NT2/D1 (cell line): ENCODE results near the gene CPXM2.

ENCODE experiments used
- DNase-seq: peaks from one replicate; pipeline ENCODE4 v3.0.0-alpha.2; 2011; ENCODE audit warnings: low read depth, low spot score
- H3K27me3 ChIP-seq: 2 replicates; pipeline ENCODE4 v1.6.0; 2011; ENCODE audit warnings: mild to moderate bottlenecking; ENCODE audit not compliant: insufficient read length, insufficient read depth
- H3K36me3 ChIP-seq: 2 replicates; pipeline ENCODE4 v1.6.1; 2011; ENCODE audit warnings: mild to moderate bottlenecking, low read length, mixed read lengths; ENCODE audit not compliant: insufficient read depth, insufficient read length
- H3K4me1 ChIP-seq: 2 replicates; pipeline ENCODE4 v1.5.1; 2011; ENCODE audit not compliant: insufficient read depth, insufficient read length
- H3K4me3 ChIP-seq: 2 replicates; pipeline ENCODE4 v1.5.1; 2011; ENCODE audit warnings: low read depth; ENCODE audit not compliant: insufficient read length
- H3K9ac ChIP-seq: 2 replicates; pipeline ENCODE4 v1.6.0; 2011; ENCODE audit warnings: low read depth; ENCODE audit not compliant: insufficient read length
- H3K9me3 ChIP-seq: 2 replicates; pipeline ENCODE4 v1.5.1; 2011; ENCODE audit warnings: mild to moderate bottlenecking, low read length; ENCODE audit not compliant: insufficient read depth
- SUZ12 ChIP-seq: IDR thresholded peaks from 2 replicates; pipeline ENCODE4 v1.6.1; 2011; ENCODE audit not compliant: insufficient read length, insufficient read depth; ENCODE audit errors: extremely low read depth
- YY1 ChIP-seq: IDR thresholded peaks from 2 replicates; pipeline ENCODE4 v1.6.1; 2011; ENCODE audit not compliant: insufficient read length, insufficient read depth
- ZNF274 ChIP-seq: IDR thresholded peaks from 2 replicates; pipeline ENCODE4 v1.6.1; 2011; ENCODE audit warnings: mild to moderate bottlenecking, low read depth, low read length

The CPXM2 gene

GRCh38 chr10:123746942-123747341 lies 144.7 kb downstream of the CPXM2 start:
- H3K36me3 ChIP-seq, result peaks cover 4% of the 10 kb centered on the region
- H3K4me3 ChIP-seq, result no peak overlapping the region
- DNase-seq, result no peak
- H3K9me3 ChIP-seq, result peaks cover 20% of the 10 kb centered on the region
- H3K27me3 ChIP-seq, result no peaks in the 10 kb centered on the region
- TF ChIP-seq YY1 (no peak), SUZ12 (no peak), ZNF274 (no peak)
- peaks cover 9% of the 10 kb centered on the region for H3K4me1 ChIP-seq
- no peak overlapping the region for H3K9ac ChIP-seq

- Histone ChIP-seq H3K9ac (peak overlapping the region; percentile 5), H3K27me3 (no peaks in the 10 kb centered on the region), H3K4me1 (peaks cover 9% of the 10 kb centered on the region), H3K36me3 (peaks cover 4% of the 10 kb centered on the region), H3K4me3 (no peak overlapping the region), H3K9me3 (peaks cover 16% of the 10 kb centered on the region)
- TF ChIP-seq SUZ12 (no peak), YY1 (no peak), ZNF274 (no peak)
- DNase-seq, result no peak
Observed at GRCh38 chr10:123746520-123746919, 145.1 kb downstream of the CPXM2 start.

GRCh38 chr10:123746061-123746460 lies 145.5 kb downstream of the CPXM2 start:
- DNase-seq, result no peak
- Histone ChIP-seq H3K36me3 (peaks cover 4% of the 10 kb centered on the region), H3K4me1 (peaks cover 9% of the 10 kb centered on the region), H3K9me3 (peaks cover 11% of the 10 kb centered on the region), H3K9ac (peak overlapping the region; percentile 5), H3K27me3 (no peaks in the 10 kb centered on the region), H3K4me3 (no peak overlapping the region)
- TF ChIP-seq ZNF274 (no peak), SUZ12 (no peak)

- no peaks in the 10 kb centered on the region for H3K36me3 ChIP-seq
Observed at GRCh38 chr10:123744224-123744536, 147.4 kb downstream of the CPXM2 start.

DNA sequence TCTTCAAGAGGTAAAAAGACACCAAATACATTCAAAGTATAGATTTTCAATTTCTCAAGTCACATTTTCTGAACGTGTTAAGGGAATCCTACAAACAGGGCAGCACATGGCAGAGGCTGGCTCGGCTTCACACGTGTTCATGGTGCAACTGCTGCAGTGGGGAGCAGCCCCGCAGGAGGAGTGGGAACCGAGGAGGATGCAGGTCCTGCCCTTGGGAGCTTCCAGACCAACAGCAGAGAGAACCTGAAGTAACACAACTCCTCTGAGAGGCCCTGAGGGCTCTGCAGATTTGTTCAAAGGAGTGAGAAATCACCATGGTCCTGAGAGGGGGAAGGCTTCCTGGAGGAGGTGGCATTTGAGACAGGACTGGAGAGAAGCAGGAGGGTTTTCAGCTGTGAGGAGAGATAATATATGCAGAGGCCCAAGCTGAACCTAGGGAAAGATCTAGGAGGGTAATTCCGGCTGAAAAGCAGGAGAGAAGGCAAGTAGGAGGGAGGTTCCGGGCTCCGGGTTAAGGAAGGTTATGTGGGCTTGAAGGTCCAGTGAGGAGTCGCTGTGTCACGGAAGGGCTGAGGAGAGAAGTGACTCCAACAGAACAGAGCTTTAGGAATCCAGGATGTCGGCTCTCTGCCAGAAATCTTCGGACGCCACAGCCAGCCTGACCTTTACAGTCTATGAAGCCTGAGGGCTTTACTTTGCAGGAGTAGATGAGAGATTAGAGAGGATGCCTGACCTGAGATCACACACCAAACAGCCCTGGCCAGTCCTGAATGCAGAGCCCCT lies 148.0 kb downstream of the CPXM2 start:
- TF ChIP-seq ZNF274, result no peak
- no peak for TF ChIP-seq SUZ12
- TF ChIP-seq YY1, result no peak
- H3K4me3 ChIP-seq, result no peak overlapping the region
- peak overlapping the region; percentile 34 for H3K9ac ChIP-seq
- DNase-seq, result no peak
- H3K27me3 ChIP-seq, result no peaks in the 10 kb centered on the region
- H3K36me3 ChIP-seq, result no peaks in the 10 kb centered on the region
- no peaks in the 10 kb centered on the region for H3K9me3 ChIP-seq
- H3K4me1 ChIP-seq, result peaks cover 9% of the 10 kb centered on the region

More at GRCh38 chr10:123744224-123744536, 147.4 kb downstream of the CPXM2 start:
- Histone ChIP-seq H3K27me3 (no peaks in the 10 kb centered on the region), H3K9me3 (no peaks in the 10 kb centered on the region), H3K9ac (no peak overlapping the region), H3K4me3 (no peak overlapping the region), H3K4me1 (peaks cover 9% of the 10 kb centered on the region)
- TF ChIP-seq ZNF274 (no peak), YY1 (no peak), SUZ12 (no peak)
- DNase-seq, result no peak

GRCh38 chr10:123742751-123743440 lies 148.7 kb downstream of the CPXM2 start:
- peaks cover 9% of the 10 kb centered on the region for H3K4me1 ChIP-seq
- H3K9me3 ChIP-seq, result no peaks in the 10 kb centered on the region
- H3K9ac ChIP-seq, result peak overlapping the region; percentile 22
- H3K36me3 ChIP-seq, result no peaks in the 10 kb centered on the region
- no peak overlapping the region for H3K4me3 ChIP-seq
- TF ChIP-seq YY1 (no peak), ZNF274 (no peak), SUZ12 (no peak)
- no peaks in the 10 kb centered on the region for H3K27me3 ChIP-seq
- no peak for DNase-seq

- DNase-seq, result no peak
- Histone ChIP-seq H3K9ac (no peak overlapping the region), H3K9me3 (no peaks in the 10 kb centered on the region), H3K4me3 (no peak overlapping the region), H3K4me1 (peaks cover 5% of the 10 kb centered on the region), H3K36me3 (no peaks in the 10 kb centered on the region), H3K27me3 (no peaks in the 10 kb centered on the region)
- TF ChIP-seq SUZ12, result no peak
- TF ChIP-seq YY1, result no peak
- no peak for TF ChIP-seq ZNF274
Observed at GRCh38 chr10:123741711-123742110, 149.9 kb downstream of the CPXM2 start.
